Stomach (tissue), 9 donors: ENCODE results near the gene HDAC9. TPM values are rescaled to one million over a fixed set of nuclear protein-coding genes. Genes with fewer than 3 reads are reported as not detected.

Experiments used
- DNase-seq, 2 donors: peaks; one replicate each; pipeline versions ENCODE4 v3.0.0 to v3.0.0-alpha.2; 2013 to 2019
- H3K27ac ChIP-seq, 5 donors: fragments of 200-600 bp in 4 of 5; sonication (generic) in 4 of 5; one replicate each; pipeline ENCODE4 v1.5.1; 2013 to 2019; ENCODE audit warnings: mild to moderate bottlenecking in 1 of 5, moderate library complexity in 1 of 5
- H3K27me3 ChIP-seq, 3 donors: fragments of 200-600 bp; sonication (generic); one replicate each; pipeline ENCODE4 v1.5.1; 2017 to 2019; ENCODE audit warnings: mixed run types in 1 of 3
- H3K36me3 ChIP-seq, 4 donors: fragments of 200-600 bp; sonication (generic); 1 replicate in 3 of 4; 2 replicates in 1 of 4; pipeline ENCODE4 v1.5.1; 2016 to 2019
- H3K4me1 ChIP-seq, 4 donors: fragments of 200-600 bp; sonication (generic); one replicate each; pipeline ENCODE4 v1.5.1; 2016 to 2019
- H3K4me3 ChIP-seq, 4 donors: fragments of 200-600 bp; sonication (generic) in 3 of 4; one replicate each; pipeline ENCODE4 v1.5.1; 2016 to 2019; ENCODE audit warnings: mild to moderate bottlenecking in 1 of 4
- H3K9me3 ChIP-seq, 4 donors: fragments of 200-600 bp; sonication (generic); one replicate each; pipeline ENCODE4 v1.5.1; 2016 to 2019
- EP300 ChIP-seq: sonication (generic); formaldehyde crosslinking; IDR thresholded peaks from one replicate; pipeline ENCODE4 v1.6.1; 2017; ENCODE audit warnings: antibody characterized with exemption
- POLR2A ChIP-seq, 4 donors: fragments of 450-650 bp; IDR thresholded peaks; one replicate each; pipeline ENCODE4 v1.6.1; 2016; ENCODE audit warnings: antibody characterized with exemption in 4 of 4, control low read depth in 2 of 4, mild to moderate bottlenecking in 1 of 4, moderate library complexity in 1 of 4
- POLR2AphosphoS5 ChIP-seq, 3 donors: sonication (generic); formaldehyde crosslinking; IDR thresholded peaks; one replicate each; pipeline ENCODE4 v1.6.1; 2016; ENCODE audit warnings: antibody characterized with exemption in 3 of 3
- WGBS, 5 donors: extraction: QIAGEN DNeasy Blood & Tissue Kit in 3 of 5; methylation state at CpG; one replicate each; pipeline versions ENCODE4 v1.1.5 to v1.1.7; 2013 to 2018; 5-methylcytosine and 5-hydroxymethylcytosine counted together
- intact Hi-C: fragments of 100-400 bp; cut with DNase I; formaldehyde crosslinking; loops from one replicate; pipeline ENCODE4 v1.15.1; 2023; ENCODE audit warnings: low total_unique reads
- polyA plus RNA-seq, 3 donors: library from polyadenylated mRNA; stranded (reverse); fragments of 200-250 nt; gene quantifications; one replicate each; pipeline ENCODE4 v1.2.3, GENCODE V29; 2013
- total RNA-seq, 5 donors: library from RNA; depleted of rRNA; stranded (reverse); fragments of >200 nt; gene quantifications; one replicate each; pipeline versions ENCODE4 v1.1.0 to v1.2.3, GENCODE V29; 2014 to 2016
- TF ChIP-seq, protein P1 (sequence below), 7 experiments: fragments of 450-650 bp in 4 of 7; fragments of 200-600 bp in 3 of 7; sonication (generic) in 3 of 7; IDR thresholded peaks; one replicate each; pipeline ENCODE4 v1.5.1; 2016 to 2019; ENCODE audit warnings: antibody characterized with exemption in 7 of 7, control low read depth in 2 of 7, mild to moderate bottlenecking in 1 of 7
- donor health status: healthy with polysubstance abuse.
- donor health status: Bipolar disorder and iron deficiency.
- donor health status: healthy.

HDAC9 gene
- total and polyA plus RNA-seq, 8 donors: 1.4 to 60.0 (median 9.8) TPM

- intact Hi-C loops: no loop called here
- 83 to 100% (median 100%) methylated on average over 1 of the region's 1 CpG for WGBS, 5 donors
- H3K36me3 ChIP-seq: no peaks in the 10 kb centered on the region
- no peak for TF ChIP-seq POLR2AphosphoS5 (IDR thresholded peaks at IDR 0.05)
- no peak for TF ChIP-seq POLR2A (IDR thresholded peaks at IDR 0.05)
- TF ChIP-seq, protein P1, sequence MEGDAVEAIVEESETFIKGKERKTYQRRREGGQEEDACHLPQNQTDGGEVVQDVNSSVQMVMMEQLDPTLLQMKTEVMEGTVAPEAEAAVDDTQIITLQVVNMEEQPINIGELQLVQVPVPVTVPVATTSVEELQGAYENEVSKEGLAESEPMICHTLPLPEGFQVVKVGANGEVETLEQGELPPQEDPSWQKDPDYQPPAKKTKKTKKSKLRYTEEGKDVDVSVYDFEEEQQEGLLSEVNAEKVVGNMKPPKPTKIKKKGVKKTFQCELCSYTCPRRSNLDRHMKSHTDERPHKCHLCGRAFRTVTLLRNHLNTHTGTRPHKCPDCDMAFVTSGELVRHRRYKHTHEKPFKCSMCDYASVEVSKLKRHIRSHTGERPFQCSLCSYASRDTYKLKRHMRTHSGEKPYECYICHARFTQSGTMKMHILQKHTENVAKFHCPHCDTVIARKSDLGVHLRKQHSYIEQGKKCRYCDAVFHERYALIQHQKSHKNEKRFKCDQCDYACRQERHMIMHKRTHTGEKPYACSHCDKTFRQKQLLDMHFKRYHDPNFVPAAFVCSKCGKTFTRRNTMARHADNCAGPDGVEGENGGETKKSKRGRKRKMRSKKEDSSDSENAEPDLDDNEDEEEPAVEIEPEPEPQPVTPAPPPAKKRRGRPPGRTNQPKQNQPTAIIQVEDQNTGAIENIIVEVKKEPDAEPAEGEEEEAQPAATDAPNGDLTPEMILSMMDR (IDR thresholded peaks at IDR 0.05): no peak
- TF ChIP-seq EP300: no peak
- no peak overlapping the region for H3K4me3 ChIP-seq
- no peak for DNase-seq
- no peaks in the 10 kb centered on the region for H3K9me3 ChIP-seq
- peaks cover 0 to 7% (median 0%) of the 10 kb centered on the region in 4 donors for H3K4me1 ChIP-seq
- no peak overlapping the region for H3K27ac ChIP-seq
- no peaks in the 10 kb centered on the region for H3K27me3 ChIP-seq
Observed at GRCh38 chr7:18481776-18482175, 13.8 kb upstream of the HDAC9 start.

GRCh38 chr7:18488049-18488448 lies 7.5 kb upstream of the HDAC9 start:
- TF ChIP-seq POLR2A (IDR thresholded peaks at IDR 0.05): no peak
- TF ChIP-seq, protein P1 (IDR thresholded peaks at IDR 0.05): no peak
- TF ChIP-seq POLR2AphosphoS5 (IDR thresholded peaks at IDR 0.05): no peak
- no peak for TF ChIP-seq EP300
- no peak overlapping the region for H3K4me3 ChIP-seq
- 60 to 85% (median 70%) methylated on average over 1 of the region's 1 CpG for WGBS, 5 donors
- no peak overlapping the region for H3K27ac ChIP-seq
- no peaks in the 10 kb centered on the region for H3K36me3 ChIP-seq
- H3K9me3 ChIP-seq: no peaks in the 10 kb centered on the region
- intact Hi-C loops: no loop called here
- no peak for DNase-seq
- no peaks in the 10 kb centered on the region for H3K4me1 ChIP-seq
- H3K27me3 ChIP-seq: no peaks in the 10 kb centered on the region

DNA sequence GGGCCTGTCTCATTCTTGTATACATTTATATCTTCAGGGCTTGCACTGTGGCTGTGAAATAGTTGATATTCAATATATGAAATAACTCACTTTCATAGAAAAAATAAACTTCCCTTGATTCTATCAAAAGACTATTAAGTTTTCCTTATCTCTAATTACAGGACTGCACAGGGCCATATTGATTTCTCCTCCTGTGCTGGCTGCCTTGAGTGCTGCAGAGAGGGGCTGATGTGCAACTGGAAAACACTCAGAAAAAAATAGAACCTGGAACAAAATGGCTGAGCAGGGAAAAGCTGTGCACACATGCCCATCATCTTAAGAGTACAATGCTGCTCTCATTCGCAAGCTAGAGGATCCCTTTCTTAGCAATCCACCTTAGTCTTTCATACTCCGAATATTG lies 5.9 kb upstream of the HDAC9 start:
- intact Hi-C loops: no loop called here

DNA sequence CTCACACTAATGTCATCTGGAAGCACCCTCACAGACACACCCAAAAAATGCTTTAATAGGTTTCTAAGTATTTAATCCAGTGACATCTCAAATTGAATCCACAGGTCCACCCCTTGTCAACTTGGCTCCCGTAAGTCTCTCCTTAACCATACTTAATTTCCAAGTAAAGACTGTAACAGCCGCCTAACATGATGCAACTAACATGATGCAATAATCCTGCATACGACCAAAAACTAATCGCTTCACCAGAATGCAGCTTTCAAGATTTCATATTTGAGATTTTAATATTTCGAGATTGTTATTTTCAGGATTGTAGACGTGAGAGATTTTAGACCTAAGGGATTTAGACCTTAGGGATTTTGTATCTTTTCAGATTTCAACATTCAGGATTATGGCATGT lies 3.7 kb upstream of the HDAC9 start:
- H3K27me3 ChIP-seq: no peaks in the 10 kb centered on the region
- no peak for TF ChIP-seq EP300
- TF ChIP-seq POLR2AphosphoS5 (IDR thresholded peaks at IDR 0.05): no peak
- TF ChIP-seq POLR2A (IDR thresholded peaks at IDR 0.05): no peak
- TF ChIP-seq, protein P1 (IDR thresholded peaks at IDR 0.05): no peak
- no peaks in the 10 kb centered on the region for H3K36me3 ChIP-seq
- H3K4me3 ChIP-seq: no peak overlapping the region
- no peak for DNase-seq
- H3K4me1 ChIP-seq: peaks cover 0 to 25% (median 15%) of the 10 kb centered on the region in 4 donors
- WGBS, 5 donors: 91 to 96% (median 94%) methylated on average over 6 of the region's 6 CpGs
- intact Hi-C loops: no loop called here
- H3K27ac ChIP-seq: no peak overlapping the region
- no peaks in the 10 kb centered on the region for H3K9me3 ChIP-seq

More for the DNA sequence above, 5.9 kb upstream of the HDAC9 start:
- Histone ChIP-seq H3K4me1 (peaks cover 0 to 5% (median under 1%) of the 10 kb centered on the region in 4 donors), H3K36me3 (no peaks in the 10 kb centered on the region), H3K9me3 (no peaks in the 10 kb centered on the region), H3K4me3 (no peak overlapping the region), H3K27ac (no peak overlapping the region), H3K27me3 (no peaks in the 10 kb centered on the region)
- no peak for DNase-seq
- no peak for TF ChIP-seq POLR2A (IDR thresholded peaks at IDR 0.05)
- TF ChIP-seq, protein P1 (IDR thresholded peaks at IDR 0.05): no peak
- WGBS, 5 donors: 95 to 100% (median 98%) methylated on average over 2 of the region's 2 CpGs
